ENCODE measurements around the gene PAMR1.
A peak's percentile ranks its signal among the peaks of the same experiment; 100 is the strongest.

The PAMR1 gene

GRCh38 chr11:35404388-35404775 lies 121.0 kb downstream of the PAMR1 start:
- no peak for DNase-seq (ENCODE audit: low read depth, low spot score)
- peak; percentile 47 for TF ChIP-seq CTCF (IDR thresholded peaks at IDR 0.05; ENCODE audit: insufficient read depth, low read length, missing control alignments)
- CTCF ChIA-PET, result interaction anchor here (1.0 to 4.9 kb wide), 12 partner anchors 9 to 512 kb away, joined by 3 to 34 read pairs (median 5); no protein-coding TSS in a partner anchor
- POLR2A ChIA-PET, result no interaction called here
- H3K4me3 ChIP-seq (ENCODE audit: low read depth, low read length), result no peak overlapping the region

GRCh38 chr11:35403765-35404387 lies 121.5 kb downstream of the PAMR1 start:
- no peak for TF ChIP-seq CTCF (IDR thresholded peaks at IDR 0.05; ENCODE audit: insufficient read depth, low read length, missing control alignments)
- DNase-seq (ENCODE audit: low read depth, low spot score), result no peak
- ChIA-PET CTCF (interaction anchor here (0.9 to 4.9 kb wide), 13 partner anchors 9 to 818 kb away, joined by 3 to 34 read pairs (median 5); no protein-coding TSS in a partner anchor), POLR2A (no interaction called here)
- no peak overlapping the region for H3K4me3 ChIP-seq (ENCODE audit: low read depth, low read length)

- CTCF ChIA-PET, result interaction anchor here (0.9 to 4.9 kb wide), 14 partner anchors 9 to 817 kb away, joined by 3 to 34 read pairs (median 5); no protein-coding TSS in a partner anchor
- POLR2A ChIA-PET, result no interaction called here
- no peak for TF ChIP-seq CTCF (IDR thresholded peaks at IDR 0.05; ENCODE audit: insufficient read depth, low read length, missing control alignments)
Observed at GRCh38 chr11:35402751-35403660, 122.4 kb downstream of the PAMR1 start.

GRCh38 chr11:35398881-35399280 lies 126.5 kb downstream of the PAMR1 start:
- TF ChIP-seq CTCF (IDR thresholded peaks at IDR 0.05; ENCODE audit: insufficient read depth, low read length, missing control alignments), result no peak
- DNase-seq (ENCODE audit: low read depth, low spot score), result no peak
- ChIA-PET POLR2A (no interaction called here), CTCF (no interaction called here)
- H3K4me3 ChIP-seq (ENCODE audit: low read depth, low read length), result no peak overlapping the region

More at GRCh38 chr11:35402751-35403660, 122.4 kb downstream of the PAMR1 start:
- no peak overlapping the region for H3K4me3 ChIP-seq (ENCODE audit: low read depth, low read length)
- no peak for DNase-seq (ENCODE audit: low read depth, low spot score)

DNA sequence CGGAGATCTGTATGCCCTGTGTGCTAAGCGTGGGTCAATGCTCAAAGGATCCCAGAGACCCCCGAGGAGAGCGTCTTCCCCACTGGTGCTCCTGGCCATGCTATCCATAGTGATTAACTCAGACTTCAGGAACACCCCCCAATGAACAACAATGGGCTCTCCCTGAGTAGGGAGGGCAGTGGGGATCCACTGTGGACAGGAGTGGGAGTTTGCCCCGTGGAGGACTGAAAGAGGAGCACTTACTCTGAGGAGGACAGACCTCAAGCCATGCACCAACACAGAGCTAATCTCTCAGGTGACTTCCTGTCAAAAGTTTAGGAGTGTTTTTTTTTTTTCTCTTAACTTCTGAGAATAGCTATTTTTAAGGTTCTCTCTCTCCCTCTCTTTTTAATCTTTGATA lies 130.5 kb downstream of the PAMR1 start:
- ChIA-PET CTCF (interaction anchor here (1.4 to 10.9 kb wide), 8 partner anchors 8 to 809 kb away, joined by 3 to 204 read pairs (median 5); no protein-coding TSS in a partner anchor), POLR2A (no interaction called here)
- DNase-seq (ENCODE audit: low read depth, low spot score), result no peak
- no peak for TF ChIP-seq CTCF (IDR thresholded peaks at IDR 0.05; ENCODE audit: insufficient read depth, low read length, missing control alignments)
- no peak overlapping the region for H3K4me3 ChIP-seq (ENCODE audit: low read depth, low read length)

DNA sequence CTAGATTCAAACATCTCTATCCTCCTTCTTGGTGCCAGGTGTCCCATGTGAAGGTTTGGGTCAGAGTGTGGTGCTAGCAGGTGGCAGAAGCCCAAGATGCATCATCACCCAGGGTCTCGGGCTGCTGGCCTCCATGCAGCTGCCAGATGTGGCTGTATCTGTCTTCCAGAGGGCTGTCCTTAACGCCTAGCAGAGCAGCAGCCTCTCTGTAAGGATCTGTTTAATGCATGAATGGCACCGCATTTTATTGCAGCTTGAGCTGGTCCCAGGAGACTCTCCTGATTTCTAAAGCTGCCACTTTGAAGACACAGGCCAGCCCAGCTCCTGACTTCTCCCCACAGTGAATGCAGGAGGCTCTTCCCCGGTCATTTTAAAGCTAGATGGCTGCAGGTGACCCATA lies 132.3 kb downstream of the PAMR1 start:
- no peak for TF ChIP-seq CTCF (IDR thresholded peaks at IDR 0.05; ENCODE audit: insufficient read depth, low read length, missing control alignments)
- no peak overlapping the region for H3K4me3 ChIP-seq (ENCODE audit: low read depth, low read length)
- CTCF ChIA-PET, result interaction anchor here (0.6 to 10.9 kb wide), 27 partner anchors 10 to 807 kb away, joined by 3 to 204 read pairs (median 5); partner anchors contain the start of gene PDHX
- POLR2A ChIA-PET, result no interaction called here
- DNase-seq (ENCODE audit: low read depth, low spot score), result no peak
